ENCODE results near the gene ARHGAP22.
A peak's percentile ranks its signal among the peaks of the same experiment; 100 is the strongest.

ARHGAP22 gene

DNA sequence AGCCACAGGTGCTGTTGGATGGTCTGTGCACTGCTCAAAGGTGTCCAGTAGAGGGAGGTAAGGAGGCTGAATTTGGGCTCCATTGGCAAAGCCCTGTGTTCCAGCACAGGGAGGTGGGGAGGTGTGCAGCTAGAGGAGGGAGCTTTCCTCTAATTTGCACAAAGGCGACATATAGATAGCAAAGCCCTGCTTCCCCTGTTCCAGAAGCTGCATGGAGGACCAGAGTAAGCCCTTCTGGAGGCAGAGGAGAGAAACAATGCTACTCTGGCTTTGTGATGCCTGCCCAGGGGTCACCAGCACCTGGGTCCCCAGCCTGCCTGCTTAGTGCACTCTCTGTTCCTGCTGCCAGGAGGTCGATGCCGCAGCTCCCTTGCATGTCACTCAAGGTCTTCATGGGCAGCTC lies 3.4 kb upstream of the ARHGAP22 start:
- Histone ChIP-seq H3K4me3 (ENCODE audit: low read length) (no peak overlapping the region), H2AFZ (ENCODE audit: low read length) (no peak overlapping the region), H3K27ac (ENCODE audit: low read length) (no peak overlapping the region), H3K4me1 (ENCODE audit: low read length) (peaks cover 28% of the 10 kb centered on the region), H3K9me2 (replicated peaks; ENCODE audit: insufficient read depth, low read length) (no peaks in the 10 kb centered on the region), H3K9me3 (replicated peaks; ENCODE audit: insufficient read depth, low read length) (no peaks in the 10 kb centered on the region), H3K79me2 (ENCODE audit: low read length) (no peaks in the 10 kb centered on the region), H3K9ac (ENCODE audit: low read length) (no peak overlapping the region), H3F3A (ENCODE audit: insufficient read depth, low read length) (no peaks in the 10 kb centered on the region), H4K20me1 (ENCODE audit: insufficient read depth, low read length) (no peaks in the 10 kb centered on the region), H3K4me2 (ENCODE audit: low read depth, low read length) (no peak overlapping the region), H3K27me3 (replicated peaks; ENCODE audit: insufficient read depth, low read length) (no peaks in the 10 kb centered on the region), H3K36me3 (replicated peaks; ENCODE audit: insufficient read depth, low read length) (no peaks in the 10 kb centered on the region)
- DNase-seq, result peak; percentile 82
- no peak for TF ChIP-seq EZH2phosphoT487 (IDR thresholded peaks at IDR 0.05; ENCODE audit: low read length)
- TF ChIP-seq, protein P1, sequence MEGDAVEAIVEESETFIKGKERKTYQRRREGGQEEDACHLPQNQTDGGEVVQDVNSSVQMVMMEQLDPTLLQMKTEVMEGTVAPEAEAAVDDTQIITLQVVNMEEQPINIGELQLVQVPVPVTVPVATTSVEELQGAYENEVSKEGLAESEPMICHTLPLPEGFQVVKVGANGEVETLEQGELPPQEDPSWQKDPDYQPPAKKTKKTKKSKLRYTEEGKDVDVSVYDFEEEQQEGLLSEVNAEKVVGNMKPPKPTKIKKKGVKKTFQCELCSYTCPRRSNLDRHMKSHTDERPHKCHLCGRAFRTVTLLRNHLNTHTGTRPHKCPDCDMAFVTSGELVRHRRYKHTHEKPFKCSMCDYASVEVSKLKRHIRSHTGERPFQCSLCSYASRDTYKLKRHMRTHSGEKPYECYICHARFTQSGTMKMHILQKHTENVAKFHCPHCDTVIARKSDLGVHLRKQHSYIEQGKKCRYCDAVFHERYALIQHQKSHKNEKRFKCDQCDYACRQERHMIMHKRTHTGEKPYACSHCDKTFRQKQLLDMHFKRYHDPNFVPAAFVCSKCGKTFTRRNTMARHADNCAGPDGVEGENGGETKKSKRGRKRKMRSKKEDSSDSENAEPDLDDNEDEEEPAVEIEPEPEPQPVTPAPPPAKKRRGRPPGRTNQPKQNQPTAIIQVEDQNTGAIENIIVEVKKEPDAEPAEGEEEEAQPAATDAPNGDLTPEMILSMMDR (IDR thresholded peaks at IDR 0.05; ENCODE audit: low read length), result peak; percentile 88

DNA sequence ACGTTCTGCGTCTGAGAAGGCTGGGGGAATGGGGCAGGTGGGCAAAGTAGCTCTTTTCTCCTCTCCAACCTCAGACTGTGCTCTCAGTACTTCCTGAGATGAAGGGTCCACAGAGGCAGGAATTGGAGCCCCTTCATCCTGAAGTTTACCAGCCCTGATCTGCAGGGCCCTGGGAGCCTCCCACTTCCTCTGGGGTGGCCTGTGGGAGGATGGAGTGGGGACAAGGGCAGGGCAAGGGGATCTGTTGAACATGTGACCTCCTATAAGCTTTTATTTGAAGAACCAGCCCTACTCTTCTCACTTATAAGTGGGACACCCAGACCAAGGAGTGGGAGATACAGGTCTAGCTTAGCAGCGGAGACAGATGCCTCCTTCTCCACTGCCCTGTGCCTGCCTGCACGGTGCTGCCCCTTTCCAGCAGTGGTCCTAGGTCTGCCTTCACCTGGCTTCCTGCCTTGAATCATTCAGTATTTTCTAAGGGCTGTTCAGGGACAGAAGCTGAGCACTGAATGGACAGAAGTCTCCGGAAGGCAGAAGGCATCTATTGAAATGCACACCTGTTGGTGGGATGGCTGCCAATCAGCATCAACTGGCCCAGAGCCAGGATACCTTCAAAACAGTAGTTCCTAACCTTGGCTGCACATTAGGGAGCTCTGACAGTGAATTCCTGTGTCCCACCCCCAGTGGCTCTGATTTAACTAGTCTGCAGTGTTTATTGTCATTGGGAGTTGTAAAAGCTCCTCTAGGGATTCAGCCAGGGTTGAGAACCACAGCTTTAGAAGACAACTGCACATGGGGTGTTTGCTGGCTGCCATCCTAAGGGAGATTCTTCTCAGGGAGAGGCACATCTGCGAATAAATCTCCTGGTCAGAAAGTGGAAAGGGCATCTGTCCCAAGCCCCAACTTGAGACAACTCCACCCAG lies 2.7 kb upstream of the ARHGAP22 start:
- Histone ChIP-seq H3K9ac (ENCODE audit: low read length) (no peak overlapping the region), H3K4me2 (ENCODE audit: low read depth, low read length) (no peak overlapping the region), H3K9me3 (replicated peaks; ENCODE audit: insufficient read depth, low read length) (no peaks in the 10 kb centered on the region), H4K20me1 (ENCODE audit: insufficient read depth, low read length) (no peaks in the 10 kb centered on the region), H2AFZ (ENCODE audit: low read length) (no peak overlapping the region), H3K27me3 (replicated peaks; ENCODE audit: insufficient read depth, low read length) (no peaks in the 10 kb centered on the region), H3K9me2 (replicated peaks; ENCODE audit: insufficient read depth, low read length) (no peaks in the 10 kb centered on the region), H3K4me3 (ENCODE audit: low read length) (no peak overlapping the region), H3K79me2 (ENCODE audit: low read length) (no peaks in the 10 kb centered on the region), H3K36me3 (replicated peaks; ENCODE audit: insufficient read depth, low read length) (no peaks in the 10 kb centered on the region), H3F3A (ENCODE audit: insufficient read depth, low read length) (no peaks in the 10 kb centered on the region), H3K27ac (ENCODE audit: low read length) (no peak overlapping the region), H3K4me1 (ENCODE audit: low read length) (peaks cover 22% of the 10 kb centered on the region)
- DNase-seq, result no peak
- TF ChIP-seq EZH2 (optimal IDR thresholded peaks at IDR 0.05; ENCODE audit: low read depth, low read length) (no peak), EZH2phosphoT487 (IDR thresholded peaks at IDR 0.05; ENCODE audit: low read length) (no peak)
- TF ChIP-seq, protein P1 (IDR thresholded peaks at IDR 0.05; ENCODE audit: low read length), result no peak

DNA sequence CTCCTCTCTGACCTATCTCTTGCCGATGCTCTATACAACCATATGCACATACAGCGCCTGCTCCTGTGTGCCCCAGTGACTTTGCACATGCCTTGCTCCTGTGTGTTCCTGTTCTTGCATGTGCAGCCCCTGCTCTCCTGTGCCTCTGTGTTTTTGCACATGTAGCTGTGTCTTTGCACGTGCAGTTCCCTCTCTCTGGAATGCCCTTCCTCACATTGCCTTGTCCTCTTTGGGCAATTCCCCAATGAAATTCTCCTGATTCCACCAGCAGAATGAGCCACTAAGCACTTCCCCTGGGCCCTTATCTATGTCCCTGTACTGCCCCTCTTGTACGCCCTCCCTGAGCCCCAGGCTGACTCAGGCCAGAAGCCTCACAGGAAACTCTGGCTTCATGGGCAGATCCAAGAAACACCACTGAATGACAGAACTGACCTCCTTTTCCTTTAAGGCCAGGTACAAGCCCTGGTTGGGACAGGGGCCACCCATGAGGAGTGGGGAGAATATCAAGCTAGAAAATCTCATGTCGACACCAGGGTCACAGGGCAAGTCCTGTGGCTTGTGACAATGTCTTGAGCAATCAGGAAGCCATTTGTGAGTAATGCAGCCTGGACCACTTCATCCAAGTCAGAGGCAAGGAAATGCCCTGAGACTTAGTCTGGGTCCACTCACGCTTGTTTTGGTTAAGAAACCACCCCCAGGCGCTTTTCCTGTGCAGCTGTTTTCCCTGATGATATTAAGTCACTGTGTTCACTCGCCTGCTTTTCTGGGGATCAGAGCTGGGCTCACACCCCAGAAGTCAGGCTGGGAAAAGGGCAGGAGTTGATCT lies 1.9 kb upstream of the ARHGAP22 start:
- H3K36me3 ChIP-seq (replicated peaks; ENCODE audit: insufficient read depth, low read length), result no peaks in the 10 kb centered on the region
- no peak overlapping the region for H3K9ac ChIP-seq (ENCODE audit: low read length)
- peaks cover 15% of the 10 kb centered on the region for H3K4me1 ChIP-seq (ENCODE audit: low read length)
- no peak overlapping the region for H2AFZ ChIP-seq (ENCODE audit: low read length)
- H3K27me3 ChIP-seq (replicated peaks; ENCODE audit: insufficient read depth, low read length), result no peaks in the 10 kb centered on the region
- H3K79me2 ChIP-seq (ENCODE audit: low read length), result no peaks in the 10 kb centered on the region
- no peaks in the 10 kb centered on the region for H3K9me3 ChIP-seq (replicated peaks; ENCODE audit: insufficient read depth, low read length)
- H3K4me3 ChIP-seq (ENCODE audit: low read length), result no peak overlapping the region
- DNase-seq, result no peak
- H3K4me2 ChIP-seq (ENCODE audit: low read depth, low read length), result no peak overlapping the region
- no peak overlapping the region for H3K27ac ChIP-seq (ENCODE audit: low read length)
- no peaks in the 10 kb centered on the region for H3K9me2 ChIP-seq (replicated peaks; ENCODE audit: insufficient read depth, low read length)
- no peak for TF ChIP-seq EZH2 (optimal IDR thresholded peaks at IDR 0.05; ENCODE audit: low read depth, low read length)
- TF ChIP-seq, protein P1 (IDR thresholded peaks at IDR 0.05; ENCODE audit: low read length), result no peak
- H4K20me1 ChIP-seq (ENCODE audit: insufficient read depth, low read length), result no peaks in the 10 kb centered on the region
- no peaks in the 10 kb centered on the region for H3F3A ChIP-seq (ENCODE audit: insufficient read depth, low read length)

All from MM.1S (cell line).